ENCODE measurements around the gene CHD1. TPM values are rescaled to one million over a fixed set of nuclear protein-coding genes. Genes with fewer than 3 reads are reported as not detected.

CHD1 gene
- total and polyA plus RNA-seq, 2 of the 4 experiments (the other 2 are of a cell fraction): 12.3 to 33.7 TPM

GRCh38 chr5:98847054-98847453, 81.8 kb downstream of the CHD1 start:
- no peak overlapping the region for H3K56ac ChIP-seq (ENCODE audit: extremely low read depth, insufficient read depth, low read length)
- H3K9ac ChIP-seq (ENCODE audit: low read depth, low read length): no peak overlapping the region
- no peak overlapping the region for H3K18ac ChIP-seq (ENCODE audit: low read depth, low read length)
- DNase-seq: no peak
- no peak overlapping the region for H3K14ac ChIP-seq (replicated peaks; ENCODE audit: low read depth, low read length)
- no CpG with 5 or more reads among the region's 1 CpG for WGBS, 2 experiments (ENCODE audit: extremely low coverage in 2 of 2, insufficient read length in 1 of 2)
- H3K4me3 ChIP-seq (ENCODE audit: insufficient read depth, low read depth, low read length): no peak overlapping the region
- no peak overlapping the region for H2AFZ ChIP-seq (replicated peaks; ENCODE audit: low read length, poor library complexity)
- no peaks in the 10 kb centered on the region for H3K9me1 ChIP-seq (ENCODE audit: insufficient read depth, low read length)
- H3K23ac ChIP-seq (ENCODE audit: low read depth, low read length): no peak overlapping the region
- no peak overlapping the region for H2BK15ac ChIP-seq (ENCODE audit: low read depth, low read length)
- peaks cover 6% of the 10 kb centered on the region for H3K9me3 ChIP-seq (ENCODE audit: control insufficient read depth, insufficient read depth, low read length)
- no peak overlapping the region for H3K4ac ChIP-seq (ENCODE audit: low read depth, low read length)
- BruUV-seq (replicated peaks): no TSS peak
- peaks cover 3% of the 10 kb centered on the region for H3K4me1 ChIP-seq (ENCODE audit: control insufficient read depth, insufficient read depth, low read length)
- no peak overlapping the region for H4K5ac ChIP-seq (ENCODE audit: low read depth, low read length)
- H2BK120ac ChIP-seq (ENCODE audit: low read depth, low read length): no peak overlapping the region
- no peaks in the 10 kb centered on the region for H4K20me1 ChIP-seq (ENCODE audit: insufficient read depth, low read length)
- H3K36me3 ChIP-seq (ENCODE audit: control insufficient read depth, insufficient read depth, low read length): no peaks in the 10 kb centered on the region
- intact Hi-C loops (cut with micrococcal nuclease): no loop called here
- no peak overlapping the region for H2AK5ac ChIP-seq (ENCODE audit: low read depth, low read length)
- dilution Hi-C loops (cut with HindIII; ENCODE audit: low sequenced_read_pairs, unreplicated experiment): no loop called here
- H3K4me2 ChIP-seq (ENCODE audit: low read depth, low read length): no peak overlapping the region
- H3K27ac ChIP-seq (ENCODE audit: insufficient read depth, low read length): no peak overlapping the region
- H2BK5ac ChIP-seq (ENCODE audit: low read depth, low read length, poor library complexity, severe bottlenecking): no peak overlapping the region
- H4K91ac ChIP-seq (ENCODE audit: insufficient read depth, low read depth, low read length): no peak overlapping the region
- POLR2A ChIA-PET (ENCODE audit: unreplicated experiment): no interaction called here
- H3K79me1 ChIP-seq (ENCODE audit: low read depth in 1 of 2, low read length in 2 of 2): no peaks in the 10 kb centered on the region
- ATAC-seq (ENCODE audit: low read depth): peak; percentile 60
- H4K8ac ChIP-seq (ENCODE audit: low read depth in 2 of 2, low read length in 2 of 2): no peak overlapping the region
- CTCF ChIA-PET: no interaction called here
- in situ Hi-C loops (cut with MboI; ENCODE audit: low sequenced_read_pairs): no loop called here
- no peak for TF ChIP-seq RCOR1 (IDR thresholded peaks at IDR 0.05; ENCODE audit: insufficient replicate concordance, low read length)
- no peak for TF ChIP-seq FOS (IDR thresholded peaks at IDR 0.05; ENCODE audit: low read depth, low read length)
- no peak for TF ChIP-seq RAD21 (IDR thresholded peaks at IDR 0.05; ENCODE audit: low read length)
- TF ChIP-seq POLR2A (IDR thresholded peaks at IDR 0.05; ENCODE audit: low read depth, low read length): no peak
- no peak for TF ChIP-seq MXI1 (IDR thresholded peaks at IDR 0.05; ENCODE audit: borderline replicate concordance, low read depth, low read length)
- no peak overlapping the region for H2AK9ac ChIP-seq (replicated peaks; ENCODE audit: low read depth, low read length, poor library complexity)
- no peak overlapping the region for H2BK20ac ChIP-seq (ENCODE audit: low read depth, low read length)
- no peaks in the 10 kb centered on the region for H3K27me3 ChIP-seq (ENCODE audit: control insufficient read depth, insufficient read depth, low read length)

Measured in IMR-90 (cell line).